ENCODE results near the gene CEP128.

The CEP128 gene

GRCh38 chr14:80845856-80846255, 95.7 kb downstream of the CEP128 start:
- H3K4me3 ChIP-seq (replicated peaks in 1 of 2; ENCODE audit: low read depth in 2 of 2, low read length in 2 of 2): no peak overlapping the region
- no peak for DNase-seq (ENCODE audit: low read depth in 2 of 2)
- no peak for TF ChIP-seq CTCF (IDR thresholded peaks at IDR 0.05; ENCODE audit: low read depth, low read length)

GRCh38 chr14:80844872-80845271, 96.7 kb downstream of the CEP128 start:
- DNase-seq (ENCODE audit: low read depth in 2 of 2): no peak
- H3K4me3 ChIP-seq (replicated peaks in 1 of 2; ENCODE audit: low read depth in 2 of 2, low read length in 2 of 2): no peak overlapping the region
- no peak for TF ChIP-seq CTCF (IDR thresholded peaks at IDR 0.05; ENCODE audit: low read depth, low read length)

- H3K4me3 ChIP-seq (replicated peaks in 1 of 2; ENCODE audit: low read depth in 2 of 2, low read length in 2 of 2): no peak overlapping the region
- no peak for DNase-seq (ENCODE audit: low read depth in 2 of 2)
- TF ChIP-seq CTCF (IDR thresholded peaks at IDR 0.05; ENCODE audit: low read depth, low read length): no peak
Observed at GRCh38 chr14:80839743-80840142, 101.8 kb downstream of the CEP128 start.

- TF ChIP-seq CTCF (IDR thresholded peaks at IDR 0.05; ENCODE audit: low read depth, low read length): no peak
- H3K4me3 ChIP-seq (replicated peaks in 1 of 2; ENCODE audit: low read depth in 2 of 2, low read length in 2 of 2): no peak overlapping the region
Observed at GRCh38 chr14:80809663-80810062, 131.9 kb downstream of the CEP128 start.

GRCh38 chr14:80805136-80805535, 136.4 kb downstream of the CEP128 start:
- DNase-seq (ENCODE audit: low read depth in 2 of 2): peak in 1 of 2 donors; percentile 42
- TF ChIP-seq CTCF (IDR thresholded peaks at IDR 0.05; ENCODE audit: low read depth, low read length): no peak
- H3K4me3 ChIP-seq (replicated peaks in 1 of 2; ENCODE audit: low read depth in 2 of 2, low read length in 2 of 2): no peak overlapping the region

More at GRCh38 chr14:80809663-80810062, 131.9 kb downstream of the CEP128 start:
- no peak for DNase-seq (ENCODE audit: low read depth in 2 of 2)

GRCh38 chr14:80798878-80799277, 142.7 kb downstream of the CEP128 start:
- DNase-seq (ENCODE audit: low read depth in 2 of 2): no peak
- H3K4me3 ChIP-seq (replicated peaks in 1 of 2; ENCODE audit: low read depth in 2 of 2, low read length in 2 of 2): no peak overlapping the region
- no peak for TF ChIP-seq CTCF (IDR thresholded peaks at IDR 0.05; ENCODE audit: low read depth, low read length)

GRCh38 chr14:80798211-80798610, 143.3 kb downstream of the CEP128 start:
- H3K4me3 ChIP-seq (replicated peaks in 1 of 2; ENCODE audit: low read depth in 2 of 2, low read length in 2 of 2): no peak overlapping the region
- no peak for DNase-seq (ENCODE audit: low read depth in 2 of 2)
- TF ChIP-seq CTCF (IDR thresholded peaks at IDR 0.05; ENCODE audit: low read depth, low read length): no peak

Measured in cardiac fibroblast (primary cell).